ENCODE data around the gene NR2F6.

DNA sequence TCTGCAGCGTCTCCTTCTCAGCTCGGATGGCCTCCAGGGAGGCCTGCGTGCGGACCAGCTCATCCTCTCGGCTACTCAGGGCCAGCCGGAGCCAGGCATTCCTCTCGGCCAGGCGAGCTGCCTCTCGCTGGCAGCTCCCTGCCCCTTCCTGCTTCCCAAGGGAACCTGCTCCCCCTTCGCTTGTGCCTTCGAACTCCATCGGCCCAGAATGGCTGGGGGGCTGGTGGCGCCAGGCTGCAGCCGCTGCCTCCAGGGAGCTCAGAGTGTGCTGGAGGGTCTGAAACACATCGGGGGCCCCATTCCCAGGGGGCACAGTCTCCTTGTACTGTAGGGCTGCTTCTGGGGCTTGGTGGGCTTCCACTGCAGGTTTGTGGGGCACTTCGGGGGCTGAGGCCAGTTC is 16.8 kb upstream of the NR2F6 start:
- TF ChIP-seq, protein P1, sequence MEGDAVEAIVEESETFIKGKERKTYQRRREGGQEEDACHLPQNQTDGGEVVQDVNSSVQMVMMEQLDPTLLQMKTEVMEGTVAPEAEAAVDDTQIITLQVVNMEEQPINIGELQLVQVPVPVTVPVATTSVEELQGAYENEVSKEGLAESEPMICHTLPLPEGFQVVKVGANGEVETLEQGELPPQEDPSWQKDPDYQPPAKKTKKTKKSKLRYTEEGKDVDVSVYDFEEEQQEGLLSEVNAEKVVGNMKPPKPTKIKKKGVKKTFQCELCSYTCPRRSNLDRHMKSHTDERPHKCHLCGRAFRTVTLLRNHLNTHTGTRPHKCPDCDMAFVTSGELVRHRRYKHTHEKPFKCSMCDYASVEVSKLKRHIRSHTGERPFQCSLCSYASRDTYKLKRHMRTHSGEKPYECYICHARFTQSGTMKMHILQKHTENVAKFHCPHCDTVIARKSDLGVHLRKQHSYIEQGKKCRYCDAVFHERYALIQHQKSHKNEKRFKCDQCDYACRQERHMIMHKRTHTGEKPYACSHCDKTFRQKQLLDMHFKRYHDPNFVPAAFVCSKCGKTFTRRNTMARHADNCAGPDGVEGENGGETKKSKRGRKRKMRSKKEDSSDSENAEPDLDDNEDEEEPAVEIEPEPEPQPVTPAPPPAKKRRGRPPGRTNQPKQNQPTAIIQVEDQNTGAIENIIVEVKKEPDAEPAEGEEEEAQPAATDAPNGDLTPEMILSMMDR (IDR thresholded peaks at IDR 0.05), result no peak
- no peak for TF ChIP-seq POLR2A (IDR thresholded peaks at IDR 0.05)

All from lower leg skin (tissue), 3 donors.